ENCODE results near the gene DST. TPM values are rescaled to one million over a fixed set of nuclear protein-coding genes. Genes with fewer than 3 reads are reported as not detected.

Gene DST
- total RNA-seq, 4 donors from 2014 or later = 189 to 276 (median 219) TPM

- TF ChIP-seq CTCF (IDR thresholded peaks at IDR 0.05; ENCODE audit: low read depth) = no peak
Measured at GRCh38 chr6:56535626-56536025, 107.1 kb downstream of the DST start.

- TF ChIP-seq CTCF (IDR thresholded peaks at IDR 0.05; ENCODE audit: low read depth) = no peak
Measured at GRCh38 chr6:56534680-56535419, 107.8 kb downstream of the DST start.

GRCh38 chr6:56532766-56533551 lies 109.7 kb downstream of the DST start:
- TF ChIP-seq CTCF (IDR thresholded peaks at IDR 0.05; ENCODE audit: low read depth) = no peak

GRCh38 chr6:56531839-56532595 lies 110.7 kb downstream of the DST start:
- TF ChIP-seq CTCF (IDR thresholded peaks at IDR 0.05; ENCODE audit: low read depth) = no peak

GRCh38 chr6:56529594-56530191 lies 113.0 kb downstream of the DST start:
- TF ChIP-seq CTCF (IDR thresholded peaks at IDR 0.05; ENCODE audit: low read depth) = no peak

GRCh38 chr6:56528412-56528841 lies 114.3 kb downstream of the DST start:
- TF ChIP-seq CTCF (IDR thresholded peaks at IDR 0.05; ENCODE audit: low read depth) = no peak

Measured in subcutaneous adipose tissue (tissue), 4 donors.